SHP77 (cell line): ENCODE measurements around the gene TENM3.

Experiments used
- DNase-seq, 2 experiments: peaks; one replicate each; lab custom pipeline; 2025; lab: John Stamatoyannopoulos, UW

Gene TENM3

GRCh38 chr4:182684796-182685195 lies 441.6 kb downstream of the TENM3 start:
- DNase-seq: no peak

GRCh38 chr4:182688081-182688480 lies 444.9 kb downstream of the TENM3 start:
- no peak for DNase-seq

GRCh38 chr4:182694551-182694950 lies 451.3 kb downstream of the TENM3 start:
- DNase-seq: no peak

DNA sequence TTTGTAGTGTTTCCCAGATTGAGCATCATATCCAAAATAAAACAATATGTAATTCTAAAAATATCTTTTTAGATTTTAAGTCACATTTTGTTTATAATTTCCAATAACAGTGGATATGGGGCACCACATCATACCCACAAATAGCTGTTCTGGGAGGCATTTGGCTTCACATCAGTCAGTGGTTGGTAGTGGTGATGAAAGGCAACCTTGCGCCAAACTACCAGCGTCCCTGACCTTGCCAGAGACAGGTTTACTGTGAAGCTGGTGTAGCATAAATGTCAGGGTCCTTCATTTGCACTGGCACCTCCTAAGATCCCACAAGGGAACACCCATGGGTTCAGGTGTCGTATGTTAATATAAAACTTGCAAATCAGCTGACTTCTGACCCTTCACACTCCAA lies 451.8 kb downstream of the TENM3 start:
- DNase-seq: no peak

- no peak for DNase-seq
Observed at GRCh38 chr4:182695842-182696241, 452.6 kb downstream of the TENM3 start.

DNA sequence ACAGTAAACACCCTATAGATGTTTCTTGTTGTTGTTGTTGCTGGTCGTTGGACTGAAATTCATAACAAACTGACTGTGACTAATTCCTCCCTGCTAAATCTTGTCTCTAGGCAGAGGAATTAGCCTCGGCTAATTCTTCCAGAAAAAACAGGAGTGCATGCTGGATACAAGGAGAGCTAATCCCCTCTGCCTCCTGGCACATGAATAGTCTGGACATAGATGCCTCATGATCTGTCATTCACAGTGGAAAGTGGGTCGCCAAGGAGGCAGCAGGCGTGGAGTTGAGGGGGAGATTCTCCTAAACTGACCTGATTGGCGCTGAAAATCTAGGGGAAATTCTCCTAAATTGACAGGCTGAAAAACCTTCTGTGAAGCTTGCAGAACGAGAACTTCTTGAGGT lies 453.9 kb downstream of the TENM3 start:
- DNase-seq: no peak

DNA sequence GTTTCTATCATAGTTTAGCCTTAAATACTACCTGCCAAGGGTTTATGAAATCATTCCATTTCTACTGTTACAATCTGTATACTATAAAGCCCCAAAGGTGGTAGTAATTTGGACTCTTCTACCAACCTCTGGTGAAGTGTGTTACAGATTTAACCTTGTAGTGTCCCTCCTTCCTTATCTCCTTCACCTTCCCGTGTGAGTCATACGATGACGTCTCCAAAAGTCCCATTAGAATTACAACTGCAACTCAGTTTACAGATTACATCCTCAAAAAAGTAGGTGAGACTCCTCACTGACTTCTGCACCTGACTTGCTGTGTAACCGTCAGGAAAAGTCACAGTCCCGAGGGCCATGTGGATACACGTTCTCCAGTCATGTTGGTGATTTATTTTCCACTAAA lies 455.0 kb downstream of the TENM3 start:
- DNase-seq: no peak

DNA sequence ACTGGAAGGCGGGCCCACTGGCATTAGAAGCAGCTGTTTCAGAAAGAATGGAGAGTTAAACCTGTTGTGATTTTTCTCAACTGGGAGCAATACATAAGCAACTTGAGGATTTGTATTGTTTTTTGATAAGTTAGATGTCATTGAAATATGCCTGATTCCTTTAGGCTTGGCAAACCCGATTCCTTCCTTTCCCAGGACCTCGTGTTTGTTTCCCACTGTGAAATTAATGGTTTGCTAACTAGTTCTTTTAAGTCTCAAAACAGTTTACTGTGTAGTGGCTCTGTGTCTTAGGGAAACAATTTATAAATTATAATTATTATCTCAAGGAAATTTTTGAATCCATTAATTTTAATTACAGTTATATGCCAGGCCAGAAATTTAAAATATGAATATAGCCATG lies 456.0 kb downstream of the TENM3 start:
- no peak for DNase-seq

DNA sequence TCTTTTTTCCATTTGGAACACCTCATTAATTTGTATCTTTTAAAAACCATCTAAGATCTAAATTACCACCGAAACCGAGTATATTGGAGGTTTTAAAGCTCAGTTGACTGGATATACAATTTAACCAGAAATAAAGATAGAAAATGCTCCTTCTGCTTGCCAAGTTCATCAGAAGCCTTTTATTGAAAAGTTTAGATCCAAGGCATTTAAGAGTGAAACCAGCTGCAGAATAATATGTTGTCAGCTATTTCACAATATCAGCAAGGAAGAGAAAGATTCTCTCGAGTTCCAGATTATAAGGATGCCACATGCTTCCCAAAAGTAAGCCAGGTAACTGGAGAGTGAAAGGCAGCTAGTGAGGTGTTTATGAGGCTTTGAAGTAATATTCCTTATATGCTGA lies 456.6 kb downstream of the TENM3 start:
- DNase-seq: no peak

DNA sequence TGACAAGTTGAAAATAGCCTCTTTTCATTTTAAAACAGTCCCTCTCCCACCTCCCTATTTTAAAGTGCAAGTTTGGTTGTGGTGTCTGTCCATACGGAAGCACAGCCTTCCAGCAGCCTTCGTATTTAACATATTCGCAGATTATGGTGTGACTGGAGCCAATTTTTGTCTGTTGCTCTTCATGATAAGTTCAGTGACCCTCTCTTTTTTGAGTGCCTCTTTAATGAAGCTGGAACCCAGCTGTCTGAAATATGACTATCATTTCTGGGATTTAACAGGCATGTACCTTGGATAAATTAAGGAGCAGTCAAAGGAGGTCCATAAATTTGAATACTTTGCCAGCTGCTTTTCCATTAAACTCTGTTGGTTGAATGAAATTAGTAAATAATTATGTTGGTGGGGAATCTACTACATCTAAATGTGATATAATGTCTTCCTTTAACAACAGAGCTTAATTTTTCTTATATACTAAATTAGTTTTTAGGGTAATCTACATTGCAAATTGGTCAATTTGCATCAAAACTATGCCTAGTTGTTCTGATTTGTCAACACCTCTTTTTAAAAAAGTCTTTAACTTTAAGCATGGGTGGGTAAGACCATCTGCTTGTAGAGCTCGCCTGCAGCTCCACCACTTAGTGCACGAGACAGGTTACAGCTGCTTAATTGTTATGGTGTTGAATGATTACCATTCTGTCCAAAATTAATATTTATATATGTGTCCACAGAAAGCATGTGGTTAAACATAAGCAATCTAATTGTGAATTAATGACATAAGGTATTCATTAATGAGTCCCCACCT lies 457.4 kb downstream of the TENM3 start:
- DNase-seq: no peak

DNA sequence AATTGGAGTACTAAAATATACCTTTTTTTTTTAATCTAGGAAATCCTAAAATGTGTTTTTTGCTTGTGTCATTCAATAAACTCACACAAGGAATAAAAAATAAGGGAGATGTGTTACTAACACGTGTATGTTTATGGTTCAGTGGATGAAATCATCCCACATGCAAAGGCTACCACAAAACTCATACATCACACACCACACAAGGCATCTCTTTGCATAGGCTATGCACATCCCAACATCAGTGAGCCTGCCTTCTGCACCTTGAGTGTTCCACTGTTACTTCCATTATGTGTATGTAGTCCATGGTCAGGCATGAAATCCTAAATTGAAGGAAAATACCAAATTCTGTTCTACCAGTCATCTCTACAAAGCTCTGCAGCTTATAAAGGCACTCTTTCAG lies 460.9 kb downstream of the TENM3 start:
- no peak for DNase-seq

DNA sequence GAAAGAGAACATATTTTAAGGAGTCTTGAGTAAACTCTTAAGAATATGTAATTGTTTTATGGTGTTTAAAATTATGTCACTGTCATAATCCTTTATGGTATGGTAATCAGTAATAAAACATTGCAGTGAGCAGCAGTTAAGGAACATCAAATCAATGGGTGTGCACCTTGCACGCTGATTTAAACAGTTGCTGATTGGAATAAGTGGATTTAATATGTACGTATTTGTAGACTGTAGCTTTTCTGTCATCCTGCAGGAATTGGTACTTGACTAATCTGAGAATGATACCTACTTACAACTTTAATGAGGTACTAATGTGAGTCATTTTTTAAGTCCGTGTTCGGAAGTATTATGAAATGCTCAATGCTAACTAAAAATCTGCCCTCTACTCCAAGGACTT lies 461.7 kb downstream of the TENM3 start:
- no peak for DNase-seq

DNA sequence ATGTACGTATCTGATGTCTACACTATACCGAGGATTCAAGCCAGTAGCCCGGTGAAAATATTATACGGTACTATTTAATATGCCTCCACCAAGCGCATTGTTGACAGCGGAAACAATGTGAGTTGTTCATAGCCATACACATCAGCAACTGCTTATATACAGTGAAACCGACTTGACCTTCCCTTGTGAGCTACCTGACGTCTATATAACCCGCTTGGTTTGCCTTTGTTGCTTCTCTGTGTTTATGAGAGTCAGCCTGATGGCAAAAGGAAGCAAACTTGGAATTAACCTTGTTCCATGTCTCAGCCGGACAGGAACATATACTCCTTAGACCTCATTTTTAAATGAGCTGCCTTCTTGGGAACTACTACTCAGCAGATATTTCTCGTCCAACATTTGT lies 462.2 kb downstream of the TENM3 start:
- DNase-seq: no peak

- no peak for DNase-seq
Observed at GRCh38 chr4:182711211-182711610, 468.0 kb downstream of the TENM3 start.

- DNase-seq: no peak
Observed at GRCh38 chr4:182715548-182715947, 472.3 kb downstream of the TENM3 start.

DNA sequence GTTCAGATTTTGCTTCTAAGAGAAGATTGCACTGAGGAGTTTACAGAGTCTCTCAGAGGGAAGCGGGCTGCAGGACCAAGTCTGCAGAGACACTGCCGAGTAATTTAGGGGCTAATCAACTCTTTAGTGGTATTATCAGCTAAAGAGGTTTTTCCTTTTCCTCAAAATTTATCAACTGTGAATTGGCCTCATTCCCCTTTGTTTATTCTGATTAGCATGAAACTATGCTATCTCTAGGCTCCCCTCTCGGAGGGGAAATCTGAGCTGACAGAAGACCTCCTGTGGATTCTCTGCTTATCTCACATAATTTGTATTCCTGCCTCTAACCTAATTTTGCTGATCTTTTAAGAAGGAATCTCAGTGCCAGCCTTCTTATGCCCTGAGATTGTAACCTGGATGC lies 473.0 kb downstream of the TENM3 start:
- DNase-seq: no peak

- DNase-seq: no peak
Observed at GRCh38 chr4:182717788-182718583, 474.8 kb downstream of the TENM3 start.

- DNase-seq: no peak
Observed at GRCh38 chr4:182724414-182724813, 481.2 kb downstream of the TENM3 start.

DNA sequence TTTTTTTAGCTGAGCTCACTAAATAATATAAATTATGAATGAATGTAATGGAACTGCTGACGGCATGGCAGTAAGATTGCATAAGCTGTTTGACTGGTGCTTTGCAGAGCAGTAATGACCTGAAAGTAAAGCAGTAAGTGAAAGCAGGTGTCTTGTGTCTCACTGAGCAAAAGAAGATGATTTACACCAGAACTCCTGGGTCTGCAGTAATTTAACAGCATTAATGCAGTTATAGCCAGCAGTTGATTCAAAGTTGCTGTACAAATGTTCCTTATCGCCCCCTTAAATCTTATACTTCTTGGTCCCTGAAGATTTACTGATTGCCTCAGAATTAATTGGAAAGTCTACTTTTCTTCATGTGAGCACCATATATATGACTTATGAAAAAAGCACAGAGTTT lies 486.3 kb downstream of the TENM3 start:
- DNase-seq: no peak

DNA sequence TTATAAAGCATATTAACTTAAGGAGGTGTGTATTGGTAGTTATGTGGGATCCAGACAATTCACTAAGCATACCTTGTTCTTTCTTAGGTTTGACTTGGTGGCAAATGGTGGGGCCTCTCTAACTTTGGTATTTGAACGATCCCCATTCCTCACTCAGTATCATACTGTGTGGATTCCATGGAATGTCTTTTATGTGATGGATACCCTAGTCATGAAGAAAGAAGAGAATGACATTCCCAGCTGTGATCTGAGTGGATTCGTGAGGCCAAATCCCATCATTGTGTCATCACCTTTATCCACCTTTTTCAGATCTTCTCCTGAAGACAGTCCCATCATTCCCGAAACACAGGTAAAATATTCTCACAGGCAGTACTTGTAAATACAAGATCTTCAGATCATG lies 487.6 kb downstream of the TENM3 start:
- DNase-seq: no peak

- DNase-seq: no peak
Observed at GRCh38 chr4:182736207-182736606, 493.0 kb downstream of the TENM3 start.

- no peak for DNase-seq
Observed at GRCh38 chr4:182738283-182739047, 495.3 kb downstream of the TENM3 start.

DNA sequence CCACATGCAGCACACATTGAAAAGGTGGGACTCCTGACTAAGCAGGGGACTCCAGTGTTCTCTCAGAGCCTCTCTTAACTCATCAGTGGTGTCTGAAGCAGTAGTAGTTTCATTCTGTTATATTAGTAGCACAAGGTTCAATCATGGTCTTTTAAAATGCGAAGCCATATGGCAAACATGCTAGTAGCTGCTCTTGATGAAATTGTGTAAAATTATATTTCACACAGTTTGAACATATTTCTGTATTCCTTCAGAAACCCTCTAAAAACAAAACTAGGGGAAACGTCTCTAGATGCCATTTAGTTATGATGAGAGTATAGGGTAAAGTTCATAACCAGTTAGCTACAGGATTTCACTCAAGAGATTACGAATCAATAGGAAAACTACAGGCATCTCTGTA lies 497.1 kb downstream of the TENM3 start:
- DNase-seq: no peak
